Dermis microvascular lymphatic vessel endothelial cell (primary cell): ENCODE results near the gene GTF3C5. TPM values are rescaled to one million over a fixed set of nuclear protein-coding genes. Genes with fewer than 3 reads are reported as not detected.

ENCODE experiments used
- DNase-seq, 2 donors: peaks; one replicate each; pipeline versions ENCODE4 v3.0.0 to v3.0.0-alpha.2; 2010; ENCODE audit warnings: low read depth in 2 of 2
- total RNA-seq: library from RNA; depleted of rRNA; stranded (reverse); fragments of >200 nt; gene quantifications from 2 replicates; pipeline ENCODE4 v1.2.1, GENCODE V29; 2014

Gene GTF3C5
- 37.4 and 44.5 TPM in 2 replicates for total RNA-seq

GRCh38 chr9:133030317-133031129 lies at the start of gene GTF3C5:
TSS of gene GTF3C5 (plus strand) at chr9:133030997. CDS start at chr9:133031012, 15 bp downstream.
- DNase-seq = peak; percentile 99 to 100

GRCh38 chr9:132982458-132982857 lies 48.3 kb upstream of the GTF3C5 start:
- DNase-seq = no peak

GRCh38 chr9:132983491-132984201 lies 47.2 kb upstream of the GTF3C5 start:
- no peak for DNase-seq

- DNase-seq = no peak
Observed at GRCh38 chr9:132984202-132985070, 46.4 kb upstream of the GTF3C5 start.

- DNase-seq = no peak
Observed at GRCh38 chr9:132985071-132985350, 45.8 kb upstream of the GTF3C5 start.

GRCh38 chr9:132985489-132985888 lies 45.3 kb upstream of the GTF3C5 start:
- DNase-seq = no peak

- DNase-seq = no peak
Observed at GRCh38 chr9:132986114-132986513, 44.7 kb upstream of the GTF3C5 start.

- DNase-seq = no peak
Observed at GRCh38 chr9:132986640-132987620, 43.9 kb upstream of the GTF3C5 start.

- DNase-seq = no peak
Observed at GRCh38 chr9:132988244-132989013, 42.4 kb upstream of the GTF3C5 start.

GRCh38 chr9:132989014-132989310 lies 41.8 kb upstream of the GTF3C5 start:
- DNase-seq = no peak

- DNase-seq = no peak
Observed at GRCh38 chr9:132989414-132989996, 41.3 kb upstream of the GTF3C5 start.

GRCh38 chr9:132989998-132990557 lies 40.7 kb upstream of the GTF3C5 start:
- DNase-seq = peak in 1 of 2 donors; percentile 9

GRCh38 chr9:132990781-132991180 lies 40.0 kb upstream of the GTF3C5 start:
- DNase-seq = no peak

- DNase-seq = no peak
Observed at GRCh38 chr9:132991351-132992300, 39.2 kb upstream of the GTF3C5 start.

GRCh38 chr9:132993511-132993939 lies 37.3 kb upstream of the GTF3C5 start:
- DNase-seq = no peak

GRCh38 chr9:132994410-132995120 lies 36.2 kb upstream of the GTF3C5 start:
- DNase-seq = no peak

GRCh38 chr9:132995121-132995420 lies 35.7 kb upstream of the GTF3C5 start:
- no peak for DNase-seq

- DNase-seq = no peak
Observed at GRCh38 chr9:132995879-132996278, 34.9 kb upstream of the GTF3C5 start.
